H1 (cell line): Measurements from ENCODE around the gene TC2N. TPM values are rescaled to one million over a fixed set of nuclear protein-coding genes. Genes with fewer than 3 reads are reported as not detected.

ENCODE experiments used
- CTCF ChIA-PET: fragments of 300-600 bp; sonication (Branson Sonifier 250); formaldehyde crosslinking; loops from one replicate; lab custom pipeline; 2021; ENCODE audit not compliant: partially characterized antibody; lab: Charles Lee
- POLR2A ChIA-PET: fragments of 300-600 bp; sonication (Branson Sonifier 250); formaldehyde crosslinking; loops from one replicate; lab custom pipeline; 2021; ENCODE audit warnings: inconsistent platforms; ENCODE audit not compliant: partially characterized antibody; lab: Charles Lee
- DNase-seq, 2 experiments: peaks; one replicate each; pipeline versions ENCODE4 v3.0.0 to v3.0.0-alpha.2; 2010 to 2022; ENCODE audit warnings: low spot score in 2 of 2, low read depth in 1 of 2, mixed read lengths in 1 of 2
- FAIRE-seq: peaks from 2 replicates; lab custom pipeline; 2011; peaks lifted over from hg19 to GRCh38; lab: Jason Lieb, UNC
- H2AFZ ChIP-seq: 2 replicates; pipeline ENCODE4 v1.8.1; 2012; ENCODE audit warnings: low read length, inconsistent platforms
- H2AK5ac ChIP-seq: 2 replicates; pipeline ENCODE4 v1.6.1; 2013; ENCODE audit warnings: low read depth, low read length
- H2BK120ac ChIP-seq: replicated peaks from 2 replicates; pipeline ENCODE3; 2013; ENCODE audit warnings: low read depth, low read length, inconsistent platforms
- H2BK12ac ChIP-seq: 2 replicates; pipeline ENCODE4 v1.6.1; 2013; ENCODE audit warnings: low read depth, low read length
- H2BK15ac ChIP-seq: 2 replicates; pipeline ENCODE4 v1.6.1; 2013; ENCODE audit warnings: low read length
- H2BK20ac ChIP-seq: 2 replicates; pipeline ENCODE4 v1.6.1; 2013; ENCODE audit warnings: low read length
- H2BK5ac ChIP-seq: 2 replicates; pipeline ENCODE4 v1.6.1; 2013; ENCODE audit warnings: low read depth, low read length
- H3K14ac ChIP-seq: 2 replicates; pipeline ENCODE4 v1.6.1; 2013; ENCODE audit warnings: inconsistent platforms; ENCODE audit not compliant: insufficient read length
- H3K18ac ChIP-seq: 2 replicates; pipeline ENCODE4 v1.6.1; 2013; ENCODE audit warnings: low read length; ENCODE audit errors: extremely low read depth
- H3K23ac ChIP-seq: 2 replicates; pipeline ENCODE4 v1.6.1; 2013; ENCODE audit warnings: inconsistent platforms; ENCODE audit not compliant: insufficient read length
- H3K23me2 ChIP-seq: 2 replicates; pipeline ENCODE4 v1.6.1; 2013; ENCODE audit warnings: low read depth, low read length
- H3K27ac ChIP-seq: 2 replicates; pipeline ENCODE4 v1.6.1; 2011; ENCODE audit warnings: low read depth, low read length, inconsistent platforms
- H3K27me3 ChIP-seq, 4 experiments: replicated peaks in 1 of 4; 1 replicate in 1 of 4; 2 replicates in 3 of 4; pipeline versions ENCODE4 v1.6.1 to v1.8.1; 2011 to 2013; ENCODE audit warnings: low read length in 3 of 4, mild to moderate bottlenecking in 3 of 4, inconsistent platforms in 2 of 4, mixed read lengths in 2 of 4, moderate library complexity in 1 of 4; ENCODE audit not compliant: control insufficient read depth in 3 of 4, insufficient read depth in 3 of 4; ENCODE audit errors: extremely low read depth in 1 of 4
- H3K36me3 ChIP-seq, 4 experiments: 2 replicates each; pipeline versions ENCODE4 v1.6.1 to v1.8.1; 2011 to 2013; ENCODE audit warnings: mild to moderate bottlenecking in 4 of 4, low read length in 3 of 4, moderate library complexity in 2 of 4, control low read depth in 1 of 4, inconsistent platforms in 1 of 4; ENCODE audit not compliant: insufficient read depth in 4 of 4, control insufficient read depth in 2 of 4
- H3K4ac ChIP-seq: replicated peaks from 2 replicates; pipeline ENCODE3; 2013; ENCODE audit warnings: low read length, low read depth, mixed read lengths, inconsistent platforms; ENCODE audit not compliant: insufficient read length
- H3K4me1 ChIP-seq, 4 experiments: replicated peaks in 1 of 4; 1 replicate in 1 of 4; 2 replicates in 3 of 4; pipeline versions ENCODE4 v1.6.1 to v1.8.1; 2011 to 2013; ENCODE audit warnings: low read length in 3 of 4, inconsistent platforms in 2 of 4, mixed read lengths in 1 of 4; ENCODE audit not compliant: insufficient read depth in 4 of 4, control insufficient read depth in 3 of 4
- H3K4me2 ChIP-seq, 2 experiments: 2 replicates each; pipeline versions ENCODE4 v1.6.1 to v1.8.1; 2011 to 2013; ENCODE audit warnings: low read depth in 2 of 2, low read length in 2 of 2, control low read depth in 1 of 2, inconsistent platforms in 1 of 2, mild to moderate bottlenecking in 1 of 2; ENCODE audit not compliant: insufficient read depth in 1 of 2
- H3K4me3 ChIP-seq, 4 experiments: fragments of 200-600, 300-600 bp in 1 of 4; sonication (generic), shearing (Covaris generic), sonication (Bioruptor Twin) in 1 of 4; 2 replicates each; pipeline versions ENCODE4 v1.5.1 to v1.8.1; 2011 to 2016; ENCODE audit warnings: low read length in 4 of 4, low read depth in 3 of 4, control low read depth in 2 of 4, inconsistent platforms in 2 of 4, mild to moderate bottlenecking in 2 of 4, mixed read lengths in 1 of 4, moderate library complexity in 1 of 4; ENCODE audit not compliant: insufficient read depth in 2 of 4; ENCODE audit errors: extremely low read depth in 1 of 4
- H3K56ac ChIP-seq: replicated peaks from 2 replicates; pipeline ENCODE3; 2013; ENCODE audit warnings: low read depth, mild to moderate bottlenecking, mixed read lengths, low read length, inconsistent platforms; ENCODE audit not compliant: insufficient read length
- H3K79me1 ChIP-seq: 2 replicates; pipeline ENCODE4 v1.6.1; 2013; ENCODE audit warnings: low read depth, low read length, control low read depth
- H3K79me2 ChIP-seq, 2 experiments: 2 replicates each; pipeline versions ENCODE4 v1.6.1 to v1.8.1; 2012 to 2013; ENCODE audit warnings: low read length in 2 of 2, mild to moderate bottlenecking in 2 of 2, inconsistent platforms in 1 of 2; ENCODE audit not compliant: insufficient read depth in 2 of 2, control insufficient read depth in 1 of 2
- H3K9ac ChIP-seq, 4 experiments: replicated peaks in 1 of 4; 1 replicate in 1 of 4; 2 replicates in 3 of 4; pipeline versions ENCODE4 v1.6.1 to v1.8.1; 2011 to 2013; ENCODE audit warnings: low read depth in 3 of 4, low read length in 3 of 4, control low read depth in 2 of 4, mild to moderate bottlenecking in 2 of 4, moderate library complexity in 2 of 4, inconsistent platforms in 1 of 4; ENCODE audit errors: extremely low read depth in 1 of 4
- H3K9me3 ChIP-seq, 2 experiments: 2 replicates each; pipeline versions ENCODE4 v1.6.1 to v1.8.1; 2012 to 2013; ENCODE audit warnings: mild to moderate bottlenecking in 2 of 2, moderate library complexity in 2 of 2, control low read depth in 1 of 2, inconsistent platforms in 1 of 2, low read depth in 1 of 2, low read length in 1 of 2, mixed read lengths in 1 of 2; ENCODE audit not compliant: insufficient read depth in 2 of 2
- H4K20me1 ChIP-seq, 2 experiments: replicated peaks in 1 of 2; 2 replicates each; pipeline versions ENCODE3 to v1.8.1; 2011 to 2013; ENCODE audit warnings: inconsistent platforms in 2 of 2, low read length in 2 of 2, mild to moderate bottlenecking in 1 of 2; ENCODE audit not compliant: insufficient read depth in 2 of 2, control insufficient read depth in 1 of 2
- H4K5ac ChIP-seq: 2 replicates; pipeline ENCODE4 v1.6.1; 2013; ENCODE audit warnings: low read length, low read depth, mixed read lengths, inconsistent platforms; ENCODE audit not compliant: insufficient read length
- H4K8ac ChIP-seq: 2 replicates; pipeline ENCODE4 v1.8.0; 2013; ENCODE audit warnings: mild to moderate bottlenecking, moderate library complexity, low read length, inconsistent platforms; ENCODE audit not compliant: insufficient read depth; ENCODE audit errors: extremely low read depth
- H4K91ac ChIP-seq: replicated peaks from 2 replicates; pipeline ENCODE3; 2013; ENCODE audit warnings: low read length, mixed read lengths, inconsistent platforms; ENCODE audit not compliant: insufficient read length
- ASH2L ChIP-seq: fragments of 200-600, 300-600 bp; sonication (generic); IDR thresholded peaks from one replicate; pipeline ENCODE4 v1.7.1; 2017; ENCODE audit warnings: low read length
- CBX5 ChIP-seq: fragments of 300-800, 300-1000 bp; sonication (generic); IDR thresholded peaks from 2 replicates; pipeline ENCODE4 v1.7.1; 2016; ENCODE audit warnings: antibody characterized with exemption, low read length, low read depth
- CBX8 ChIP-seq: fragments of 300-800, 300-1000 bp; sonication (generic); IDR thresholded peaks from 2 replicates; pipeline ENCODE4 v1.7.1; 2016; ENCODE audit warnings: low read depth, low read length, borderline replicate concordance
- CEBPB ChIP-seq: IDR thresholded peaks from 2 replicates; pipeline ENCODE4 v1.6.1; 2012; ENCODE audit warnings: low read depth, low read length
- CHD2 ChIP-seq: IDR thresholded peaks from 2 replicates; pipeline ENCODE4 v1.6.1; 2012; ENCODE audit warnings: low read length, improper control_type of control experiment
- EGR1 ChIP-seq: IDR thresholded peaks from 2 replicates; pipeline ENCODE4 v1.6.1; 2011; ENCODE audit warnings: low read depth, low read length, borderline replicate concordance
- GTF2F1 ChIP-seq: IDR thresholded peaks from 2 replicates; pipeline ENCODE4 v1.6.1; 2012; ENCODE audit warnings: low read depth, low read length, improper control_type of control experiment, borderline replicate concordance
- JUND ChIP-seq: IDR thresholded peaks from 2 replicates; pipeline ENCODE4 v1.6.1; 2011; ENCODE audit warnings: mild to moderate bottlenecking, improper control_type of control experiment, low read length
- KDM4A ChIP-seq: IDR thresholded peaks from one replicate; pipeline ENCODE4 v1.7.1; 2012; ENCODE audit warnings: low read depth, mild to moderate bottlenecking, moderate library complexity, low read length, inconsistent platforms; ENCODE audit not compliant: severe bottlenecking
- MAFK ChIP-seq: IDR thresholded peaks from 2 replicates; pipeline ENCODE4 v1.6.1; 2012; ENCODE audit warnings: low read depth, mild to moderate bottlenecking, improper control_type of control experiment, low read length
- PHF8 ChIP-seq: fragments of 200-600 bp; sonication (generic); conservative IDR thresholded peaks from 2 replicates; pipeline ENCODE4 v1.7.1; 2012; ENCODE audit warnings: low read depth, mild to moderate bottlenecking, inconsistent platforms, low read length, moderate library complexity
- SIRT6 ChIP-seq: IDR thresholded peaks from one replicate; pipeline ENCODE4 v1.7.1; 2012; ENCODE audit warnings: low read length, inconsistent platforms
- SUZ12 ChIP-seq: fragments of 200-600 bp; sonication (generic); IDR thresholded peaks from 2 replicates; pipeline ENCODE4 v1.6.1; 2012; ENCODE audit warnings: mild to moderate bottlenecking, inconsistent platforms, low read length, moderate library complexity, mixed read lengths
- TAF1 ChIP-seq: IDR thresholded peaks from 2 replicates; pipeline ENCODE4 v1.6.1; 2011; ENCODE audit warnings: mild to moderate bottlenecking, low read depth, low read length
- TCF12 ChIP-seq: IDR thresholded peaks from 2 replicates; pipeline ENCODE4 v1.6.1; 2011; ENCODE audit warnings: low read depth, mild to moderate bottlenecking, low read length
- WGBS, 2 experiments: shearing (Covaris generic) in 1 of 2; methylation state at CpG; one replicate each; pipeline versions ENCODE4 v1.1.6 to v1.1.7; 2013 to 2015; ENCODE audit warnings: low lambda C conversion rate in 2 of 2, mixed read lengths in 2 of 2, inconsistent platforms in 1 of 2, low coverage in 1 of 2, missing lambda C conversion rate in 1 of 2; ENCODE audit not compliant: insufficient replicate concordance in 2 of 2, insufficient coverage in 1 of 2, insufficient read length in 1 of 2; ENCODE audit errors: extremely low coverage in 1 of 2, missing lambda C conversion rate in 1 of 2; 5-methylcytosine and 5-hydroxymethylcytosine counted together
- polyA plus RNA-seq, 7 experiments: library from polyadenylated mRNA; depleted of rRNA in 3 of 7; stranded (reverse) in 5 of 7; unstranded in 2 of 7; fragments of >200 nt in 5 of 7; fragments of 200-250 nt in 2 of 7; gene quantifications; 1 replicate in 5 of 7; 2 replicates in 1 of 7; 4 replicates in 1 of 7; pipeline versions ENCODE4 v1.2.1 to v1.2.3, GENCODE V29; 2011 to 2013; ENCODE audit warnings: missing spikeins in 2 of 7, mixed read lengths in 2 of 7
- total RNA-seq: library from RNA; stranded (reverse); fragmentation: NEBNext Ultra II Directional; extraction: Animal tissue kit (Norgen Biotek cat#: 25700); gene quantifications from 2 replicates; pipeline ENCODE4 v1.2.1, GENCODE V29; 2021

TC2N gene
- total and polyA plus RNA-seq, 2 of the 8 experiments (the other 6 are each of a cell fraction or from before 2014, with no cell fraction given): 9.7 to 36.2 TPM

DNA sequence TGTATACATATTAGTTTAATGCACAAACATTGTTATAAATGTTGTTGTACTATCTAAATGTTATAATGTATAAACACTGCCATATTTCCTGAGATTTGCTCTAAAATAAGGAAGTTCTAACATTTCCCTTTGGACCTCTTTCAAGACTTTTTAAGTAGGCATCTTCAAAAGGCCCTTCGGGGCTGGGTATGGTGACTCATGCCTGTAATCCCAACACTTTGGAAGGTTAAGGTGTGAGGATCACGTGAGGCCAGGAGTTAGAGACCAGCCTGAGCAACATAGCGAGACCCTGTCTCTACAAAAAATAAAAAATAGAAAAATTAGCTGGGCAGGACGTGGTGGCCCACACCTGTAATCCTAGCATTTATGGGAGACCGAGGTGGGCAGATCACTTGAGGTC, 44.7 kb upstream of the TC2N start:
- H3K4ac ChIP-seq: no peak overlapping the region

More for the DNA sequence above, 44.7 kb upstream of the TC2N start:
- no peak overlapping the region for H3K9ac ChIP-seq
- no peak overlapping the region for H2BK5ac ChIP-seq
- no peak overlapping the region for H4K91ac ChIP-seq
- 79% methylated on average over 5 of the region's 5 CpGs; no CpG with 5 or more reads in 1 of the 2 experiments for WGBS, 2 experiments
- no peak overlapping the region for H2BK12ac ChIP-seq
- no peaks in the 10 kb centered on the region for H3K4me1 ChIP-seq
- no peak overlapping the region for H2BK120ac ChIP-seq
- no peak overlapping the region for H3K27ac ChIP-seq
- no peak overlapping the region for H2AFZ ChIP-seq
- no peak overlapping the region for H3K14ac ChIP-seq
- no peak overlapping the region for H3K23ac ChIP-seq
- H4K20me1 ChIP-seq: no peaks in the 10 kb centered on the region
- no peaks in the 10 kb centered on the region for H3K36me3 ChIP-seq
- no peak overlapping the region for H2BK15ac ChIP-seq
- no peak overlapping the region for H3K4me2 ChIP-seq
- H4K5ac ChIP-seq: no peak overlapping the region
- no peaks in the 10 kb centered on the region for H3K27me3 ChIP-seq
- FAIRE-seq: no peak
- H3K79me1 ChIP-seq: no peaks in the 10 kb centered on the region
- H3K9me3 ChIP-seq: no peaks in the 10 kb centered on the region
- CTCF ChIA-PET: interaction anchor here (0.7 to 2.8 kb wide), 19 partner anchors 8 to 403 kb away, joined by 3 to 15 read pairs (median 6); no protein-coding TSS in a partner anchor
- no peak overlapping the region for H3K4me3 ChIP-seq
- H2BK20ac ChIP-seq: no peak overlapping the region
- no peak overlapping the region for H3K18ac ChIP-seq
- POLR2A ChIA-PET: no interaction called here
- H4K8ac ChIP-seq: no peak overlapping the region
- H3K56ac ChIP-seq: no peak overlapping the region
- DNase-seq: no peak
- H2AK5ac ChIP-seq: no peak overlapping the region
- no peaks in the 10 kb centered on the region for H3K79me2 ChIP-seq
- H3K23me2 ChIP-seq: no peaks in the 10 kb centered on the region
- no peak for TF ChIP-seq SUZ12
- TF ChIP-seq PHF8: no peak
- TF ChIP-seq CBX8: no peak
- no peak for TF ChIP-seq TCF12
- TF ChIP-seq CHD2: no peak
- no peak for TF ChIP-seq SIRT6
- TF ChIP-seq MAFK: no peak
- no peak for TF ChIP-seq CEBPB
- no peak for TF ChIP-seq CBX5
- no peak for TF ChIP-seq TAF1
- no peak for TF ChIP-seq EGR1
- TF ChIP-seq ASH2L: no peak
- no peak for TF ChIP-seq JUND
- no peak for TF ChIP-seq KDM4A
- no peak for TF ChIP-seq GTF2F1
- TF ChIP-seq, all 59 proteins: peak for 0
